Liver (tissue), 9 donors: Measurements from ENCODE around the gene DEFB112. TPM values are rescaled to one million over a fixed set of nuclear protein-coding genes. Genes with fewer than 3 reads are reported as not detected.

Experiments used
- DNase-seq: peaks from one replicate; pipeline ENCODE4 v3.0.0-alpha.2; 2017; ENCODE audit warnings: low spot score
- H3K27ac ChIP-seq, 2 donors: one replicate each; pipeline ENCODE4 v1.7.0; 2013; ENCODE audit warnings: inconsistent platforms in 2 of 2, low read length in 2 of 2, control low read depth in 1 of 2, low read depth in 1 of 2, mild to moderate bottlenecking in 1 of 2
- H3K27me3 ChIP-seq, 4 donors: one replicate each; pipeline versions ENCODE4 v1.6.1 to v1.7.0; 2013; ENCODE audit warnings: low read length in 3 of 4, inconsistent platforms in 1 of 4, mild to moderate bottlenecking in 1 of 4, moderate library complexity in 1 of 4; ENCODE audit not compliant: control insufficient read depth in 4 of 4, insufficient read depth in 4 of 4
- H3K36me3 ChIP-seq, 4 donors: one replicate each; pipeline versions ENCODE4 v1.6.1 to v1.7.0; 2013; ENCODE audit warnings: low read length in 3 of 4, mild to moderate bottlenecking in 3 of 4, low read depth in 1 of 4, moderate library complexity in 1 of 4; ENCODE audit not compliant: control insufficient read depth in 4 of 4, insufficient read depth in 3 of 4
- H3K4me1 ChIP-seq, 4 donors: one replicate each; pipeline versions ENCODE4 v1.6.1 to v1.7.0; 2013; ENCODE audit warnings: low read length in 3 of 4, mild to moderate bottlenecking in 3 of 4, moderate library complexity in 1 of 4; ENCODE audit not compliant: control insufficient read depth in 4 of 4, insufficient read depth in 4 of 4
- H3K4me3 ChIP-seq, 3 donors: one replicate each; pipeline versions ENCODE4 v1.6.1 to v1.7.0; 2013; ENCODE audit warnings: low read length in 3 of 3, control low read depth in 1 of 3, low read depth in 1 of 3, mild to moderate bottlenecking in 1 of 3
- H3K9ac ChIP-seq, 2 donors: one replicate each; pipeline ENCODE4 v1.7.0; 2013; ENCODE audit warnings: low read length in 2 of 2, mild to moderate bottlenecking in 2 of 2, moderate library complexity in 2 of 2, control low read depth in 1 of 2, low read depth in 1 of 2
- H3K9me3 ChIP-seq, 4 donors: one replicate each; pipeline versions ENCODE4 v1.6.1 to v1.7.0; 2013; ENCODE audit warnings: low read length in 3 of 4; ENCODE audit not compliant: control insufficient read depth in 4 of 4
- EGR1 ChIP-seq, 2 donors: IDR thresholded peaks; 2 replicates each; pipeline ENCODE4 v1.6.1; 2016 to 2018; ENCODE audit warnings: antibody characterized with exemption in 2 of 2, low read depth in 2 of 2
- FOXA1 ChIP-seq: IDR thresholded peaks from 2 replicates; pipeline ENCODE4 v1.6.1; 2016; ENCODE audit warnings: antibody characterized with exemption
- FOXA2 ChIP-seq: IDR thresholded peaks from 2 replicates; pipeline ENCODE4 v1.6.1; 2016; ENCODE audit warnings: antibody characterized with exemption
- GABPA ChIP-seq, 2 donors: IDR thresholded peaks in 1 of 2; conservative IDR thresholded peaks in 1 of 2; 2 replicates each; pipeline ENCODE4 v1.6.1; 2016; ENCODE audit warnings: antibody characterized with exemption in 2 of 2, mild to moderate bottlenecking in 1 of 2, moderate library complexity in 1 of 2
- HNF4G ChIP-seq: IDR thresholded peaks from 2 replicates; pipeline ENCODE4 v1.6.1; 2016; ENCODE audit warnings: antibody characterized with exemption
- JUND ChIP-seq, 2 donors: IDR thresholded peaks; 2 replicates each; pipeline ENCODE4 v1.6.1; 2016; ENCODE audit warnings: antibody characterized with exemption in 2 of 2
- NR2F2 ChIP-seq: IDR thresholded peaks from 2 replicates; pipeline ENCODE4 v1.6.1; 2016; ENCODE audit warnings: antibody characterized with exemption
- RAD21 ChIP-seq, 2 donors: IDR thresholded peaks; 2 replicates each; pipeline ENCODE4 v1.6.1; 2016; ENCODE audit warnings: antibody characterized with exemption in 2 of 2, mild to moderate bottlenecking in 2 of 2
- RXRA ChIP-seq, 2 donors: IDR thresholded peaks; 2 replicates each; pipeline ENCODE4 v1.6.1; 2017 to 2018; ENCODE audit warnings: antibody characterized with exemption in 2 of 2, mild to moderate bottlenecking in 1 of 2
- SP1 ChIP-seq: IDR thresholded peaks from 2 replicates; pipeline ENCODE4 v1.6.1; 2018; ENCODE audit warnings: antibody characterized with exemption, mild to moderate bottlenecking
- TAF1 ChIP-seq: conservative IDR thresholded peaks from 2 replicates; pipeline ENCODE4 v1.6.1; 2016; ENCODE audit warnings: antibody characterized with exemption, mild to moderate bottlenecking
- YY1 ChIP-seq: IDR thresholded peaks from 2 replicates; pipeline ENCODE4 v1.6.1; 2016; ENCODE audit warnings: antibody characterized with exemption, mild to moderate bottlenecking
- WGBS: extraction: QIAGEN DNeasy Blood & Tissue Kit; methylation state at CpG from one replicate; pipeline ENCODE4 v1.1.7; 2013; 5-methylcytosine and 5-hydroxymethylcytosine counted together
- polyA plus RNA-seq, 2 donors: library from polyadenylated mRNA; stranded (reverse) in 1 of 2; unstranded in 1 of 2; fragments of 200-250 nt in 1 of 2; fragments of >200 nt in 1 of 2; fragmentation: Nextera tagmentation in 1 of 2; extraction: Ambion mirVana in 1 of 2; gene quantifications; one replicate each; pipeline versions ENCODE4 v1.2.1 to v1.2.3, GENCODE V29; 2013 to 2015
- total RNA-seq, 2 donors: library from RNA; depleted of rRNA; stranded (reverse); fragments of >200 nt; gene quantifications; one replicate each; pipeline ENCODE4 v1.2.3, GENCODE V29; 2014
- TF ChIP-seq, protein P1 (sequence below): IDR thresholded peaks from 2 replicates; pipeline ENCODE4 v1.6.1; 2016; ENCODE audit warnings: antibody characterized with exemption, mild to moderate bottlenecking
- TF ChIP-seq, protein P2 (sequence below): IDR thresholded peaks from 2 replicates; pipeline ENCODE4 v1.6.1; 2016; ENCODE audit warnings: antibody characterized with exemption
- TF ChIP-seq, protein P3 (sequence below): IDR thresholded peaks from 2 replicates; pipeline ENCODE4 v1.6.1; 2016; ENCODE audit warnings: antibody characterized with exemption
- TF ChIP-seq, protein P4 (sequence below): fragments of 150-350 bp; IDR thresholded peaks from 2 replicates; pipeline ENCODE4 v1.5.1; 2017; ENCODE audit warnings: improper control_type of control experiment, low read depth, low read length; ENCODE audit not compliant: missing input control
- donor health status: healthy.
- donor health status: healthy.
- donor health status: healthy.
- donor health status: healthy.
- donor health status: healthy.

Gene DEFB112
- total and polyA plus RNA-seq, 4 donors: not detected

DNA sequence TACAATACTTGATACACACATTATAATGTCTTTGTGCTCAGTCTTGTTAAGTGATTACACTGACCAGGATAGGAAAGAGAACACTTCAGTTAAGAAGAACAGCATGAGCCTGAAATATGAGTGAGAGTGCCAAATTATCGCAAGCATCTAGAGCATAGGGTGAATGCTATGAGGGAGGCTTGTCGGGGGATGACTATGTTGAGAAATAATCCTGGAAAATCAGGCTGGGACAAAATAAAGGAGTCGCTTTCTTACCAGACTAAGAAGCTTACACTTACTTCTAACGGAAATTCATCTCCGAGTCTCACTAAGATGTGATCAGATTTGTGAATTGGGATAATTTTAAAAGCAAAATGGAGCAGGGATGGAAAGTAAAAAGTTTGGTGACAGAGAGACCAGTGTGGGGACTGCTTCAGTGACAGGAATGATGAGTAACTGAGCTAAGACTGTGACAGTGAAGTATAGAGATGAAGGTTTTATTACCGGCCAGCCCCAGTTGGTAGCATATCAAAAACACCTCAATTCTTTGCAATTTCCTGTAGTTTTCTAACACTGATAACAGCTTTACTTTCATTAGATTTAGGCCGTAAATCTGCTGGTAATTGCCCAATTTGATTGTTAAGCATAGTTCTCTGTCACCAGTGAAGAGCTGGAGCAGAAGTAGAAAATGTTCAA, 48.4 kb upstream of the DEFB112 start:
- peaks cover 0 to 2% (median under 1%) of the 10 kb centered on the region in 4 donors for H3K36me3 ChIP-seq
- peaks cover 0 to 21% (median 5%) of the 10 kb centered on the region in 4 donors for H3K4me1 ChIP-seq
- H3K4me3 ChIP-seq: no peak overlapping the region
- H3K27ac ChIP-seq: no peak overlapping the region
- DNase-seq: no peak
- TF ChIP-seq NR2F2 (no peak), RAD21 (IDR thresholded peaks at IDR 0.05) (no peak), EGR1 (IDR thresholded peaks at IDR 0.05; ENCODE audit: low read depth in 2 of 2) (no peak), FOXA1 (no peak), RXRA (IDR thresholded peaks at IDR 0.05) (no peak), TAF1 (no peak), YY1 (no peak), HNF4G (no peak), SP1 (no peak), GABPA (IDR thresholded peaks at IDR 0.05 in 1 of 2, conservative IDR thresholded peaks at IDR 0.05 in 1 of 2) (no peak)
- TF ChIP-seq, protein P1, sequence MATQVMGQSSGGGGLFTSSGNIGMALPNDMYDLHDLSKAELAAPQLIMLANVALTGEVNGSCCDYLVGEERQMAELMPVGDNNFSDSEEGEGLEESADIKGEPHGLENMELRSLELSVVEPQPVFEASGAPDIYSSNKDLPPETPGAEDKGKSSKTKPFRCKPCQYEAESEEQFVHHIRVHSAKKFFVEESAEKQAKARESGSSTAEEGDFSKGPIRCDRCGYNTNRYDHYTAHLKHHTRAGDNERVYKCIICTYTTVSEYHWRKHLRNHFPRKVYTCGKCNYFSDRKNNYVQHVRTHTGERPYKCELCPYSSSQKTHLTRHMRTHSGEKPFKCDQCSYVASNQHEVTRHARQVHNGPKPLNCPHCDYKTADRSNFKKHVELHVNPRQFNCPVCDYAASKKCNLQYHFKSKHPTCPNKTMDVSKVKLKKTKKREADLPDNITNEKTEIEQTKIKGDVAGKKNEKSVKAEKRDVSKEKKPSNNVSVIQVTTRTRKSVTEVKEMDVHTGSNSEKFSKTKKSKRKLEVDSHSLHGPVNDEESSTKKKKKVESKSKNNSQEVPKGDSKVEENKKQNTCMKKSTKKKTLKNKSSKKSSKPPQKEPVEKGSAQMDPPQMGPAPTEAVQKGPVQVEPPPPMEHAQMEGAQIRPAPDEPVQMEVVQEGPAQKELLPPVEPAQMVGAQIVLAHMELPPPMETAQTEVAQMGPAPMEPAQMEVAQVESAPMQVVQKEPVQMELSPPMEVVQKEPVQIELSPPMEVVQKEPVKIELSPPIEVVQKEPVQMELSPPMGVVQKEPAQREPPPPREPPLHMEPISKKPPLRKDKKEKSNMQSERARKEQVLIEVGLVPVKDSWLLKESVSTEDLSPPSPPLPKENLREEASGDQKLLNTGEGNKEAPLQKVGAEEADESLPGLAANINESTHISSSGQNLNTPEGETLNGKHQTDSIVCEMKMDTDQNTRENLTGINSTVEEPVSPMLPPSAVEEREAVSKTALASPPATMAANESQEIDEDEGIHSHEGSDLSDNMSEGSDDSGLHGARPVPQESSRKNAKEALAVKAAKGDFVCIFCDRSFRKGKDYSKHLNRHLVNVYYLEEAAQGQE: no peak
- TF ChIP-seq, protein P2, sequence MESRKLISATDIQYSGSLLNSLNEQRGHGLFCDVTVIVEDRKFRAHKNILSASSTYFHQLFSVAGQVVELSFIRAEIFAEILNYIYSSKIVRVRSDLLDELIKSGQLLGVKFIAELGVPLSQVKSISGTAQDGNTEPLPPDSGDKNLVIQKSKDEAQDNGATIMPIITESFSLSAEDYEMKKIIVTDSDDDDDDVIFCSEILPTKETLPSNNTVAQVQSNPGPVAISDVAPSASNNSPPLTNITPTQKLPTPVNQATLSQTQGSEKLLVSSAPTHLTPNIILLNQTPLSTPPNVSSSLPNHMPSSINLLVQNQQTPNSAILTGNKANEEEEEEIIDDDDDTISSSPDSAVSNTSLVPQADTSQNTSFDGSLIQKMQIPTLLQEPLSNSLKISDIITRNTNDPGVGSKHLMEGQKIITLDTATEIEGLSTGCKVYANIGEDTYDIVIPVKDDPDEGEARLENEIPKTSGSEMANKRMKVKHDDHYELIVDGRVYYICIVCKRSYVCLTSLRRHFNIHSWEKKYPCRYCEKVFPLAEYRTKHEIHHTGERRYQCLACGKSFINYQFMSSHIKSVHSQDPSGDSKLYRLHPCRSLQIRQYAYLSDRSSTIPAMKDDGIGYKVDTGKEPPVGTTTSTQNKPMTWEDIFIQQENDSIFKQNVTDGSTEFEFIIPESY: no peak
- TF ChIP-seq, protein P3, sequence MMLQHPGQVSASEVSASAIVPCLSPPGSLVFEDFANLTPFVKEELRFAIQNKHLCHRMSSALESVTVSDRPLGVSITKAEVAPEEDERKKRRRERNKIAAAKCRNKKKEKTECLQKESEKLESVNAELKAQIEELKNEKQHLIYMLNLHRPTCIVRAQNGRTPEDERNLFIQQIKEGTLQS: no peak
- no peaks in the 10 kb centered on the region for H3K9me3 ChIP-seq
- H3K27me3 ChIP-seq: no peaks in the 10 kb centered on the region
- no peak overlapping the region for H3K9ac ChIP-seq
- 79% methylated on average over 7 of the region's 7 CpGs for WGBS

DNA sequence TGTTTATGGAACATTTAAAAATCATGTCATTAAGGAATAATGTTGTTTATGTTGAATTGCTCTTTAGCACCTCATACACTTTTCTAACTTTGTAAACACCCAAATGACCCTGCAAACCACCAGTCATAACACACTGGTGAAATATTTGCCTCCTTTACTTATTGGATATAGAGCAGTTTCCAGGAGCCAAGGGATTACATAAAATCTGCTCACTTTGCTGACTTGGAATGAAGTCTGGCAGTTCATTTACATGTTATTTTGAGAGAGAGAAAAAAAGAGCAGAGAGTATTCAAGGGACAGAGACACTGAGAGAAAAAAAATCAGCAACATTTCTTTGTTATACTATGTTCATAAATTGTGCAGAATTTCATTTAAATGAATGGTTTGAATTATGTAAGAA, 46.6 kb upstream of the DEFB112 start:
- TF ChIP-seq HNF4G (no peak), GABPA (IDR thresholded peaks at IDR 0.05 in 1 of 2, conservative IDR thresholded peaks at IDR 0.05 in 1 of 2) (no peak), NR2F2 (no peak), EGR1 (IDR thresholded peaks at IDR 0.05; ENCODE audit: low read depth in 2 of 2) (no peak), TAF1 (no peak), FOXA2 (no peak), JUND (IDR thresholded peaks at IDR 0.05) (no peak), SP1 (no peak)
- TF ChIP-seq, protein P4, sequence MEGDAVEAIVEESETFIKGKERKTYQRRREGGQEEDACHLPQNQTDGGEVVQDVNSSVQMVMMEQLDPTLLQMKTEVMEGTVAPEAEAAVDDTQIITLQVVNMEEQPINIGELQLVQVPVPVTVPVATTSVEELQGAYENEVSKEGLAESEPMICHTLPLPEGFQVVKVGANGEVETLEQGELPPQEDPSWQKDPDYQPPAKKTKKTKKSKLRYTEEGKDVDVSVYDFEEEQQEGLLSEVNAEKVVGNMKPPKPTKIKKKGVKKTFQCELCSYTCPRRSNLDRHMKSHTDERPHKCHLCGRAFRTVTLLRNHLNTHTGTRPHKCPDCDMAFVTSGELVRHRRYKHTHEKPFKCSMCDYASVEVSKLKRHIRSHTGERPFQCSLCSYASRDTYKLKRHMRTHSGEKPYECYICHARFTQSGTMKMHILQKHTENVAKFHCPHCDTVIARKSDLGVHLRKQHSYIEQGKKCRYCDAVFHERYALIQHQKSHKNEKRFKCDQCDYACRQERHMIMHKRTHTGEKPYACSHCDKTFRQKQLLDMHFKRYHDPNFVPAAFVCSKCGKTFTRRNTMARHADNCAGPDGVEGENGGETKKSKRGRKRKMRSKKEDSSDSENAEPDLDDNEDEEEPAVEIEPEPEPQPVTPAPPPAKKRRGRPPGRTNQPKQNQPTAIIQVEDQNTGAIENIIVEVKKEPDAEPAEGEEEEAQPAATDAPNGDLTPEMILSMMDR: no peak
- TF ChIP-seq, protein P3: no peak

More for the DNA sequence above, 46.6 kb upstream of the DEFB112 start:
- no peak overlapping the region for H3K9ac ChIP-seq
- H3K4me3 ChIP-seq: no peak overlapping the region
- H3K9me3 ChIP-seq: no peaks in the 10 kb centered on the region
- no peak for DNase-seq
- H3K27ac ChIP-seq: peak overlapping the region; percentile 8 to 60
- H3K4me1 ChIP-seq: peaks cover 0 to 26% (median 14%) of the 10 kb centered on the region in 4 donors
- H3K27me3 ChIP-seq: no peaks in the 10 kb centered on the region
- peaks cover 0 to 2% (median under 1%) of the 10 kb centered on the region in 4 donors for H3K36me3 ChIP-seq
